GM21390 (cell line): Measurements from ENCODE around the gene PRKCH.

Experiments used
- ATAC-seq: cut with Tn5 transposase; IDR thresholded peaks from one replicate; pipeline ENCODE4 v1.9.1; 2021; ENCODE audit not compliant: unreplicated experiment

The PRKCH gene

DNA sequence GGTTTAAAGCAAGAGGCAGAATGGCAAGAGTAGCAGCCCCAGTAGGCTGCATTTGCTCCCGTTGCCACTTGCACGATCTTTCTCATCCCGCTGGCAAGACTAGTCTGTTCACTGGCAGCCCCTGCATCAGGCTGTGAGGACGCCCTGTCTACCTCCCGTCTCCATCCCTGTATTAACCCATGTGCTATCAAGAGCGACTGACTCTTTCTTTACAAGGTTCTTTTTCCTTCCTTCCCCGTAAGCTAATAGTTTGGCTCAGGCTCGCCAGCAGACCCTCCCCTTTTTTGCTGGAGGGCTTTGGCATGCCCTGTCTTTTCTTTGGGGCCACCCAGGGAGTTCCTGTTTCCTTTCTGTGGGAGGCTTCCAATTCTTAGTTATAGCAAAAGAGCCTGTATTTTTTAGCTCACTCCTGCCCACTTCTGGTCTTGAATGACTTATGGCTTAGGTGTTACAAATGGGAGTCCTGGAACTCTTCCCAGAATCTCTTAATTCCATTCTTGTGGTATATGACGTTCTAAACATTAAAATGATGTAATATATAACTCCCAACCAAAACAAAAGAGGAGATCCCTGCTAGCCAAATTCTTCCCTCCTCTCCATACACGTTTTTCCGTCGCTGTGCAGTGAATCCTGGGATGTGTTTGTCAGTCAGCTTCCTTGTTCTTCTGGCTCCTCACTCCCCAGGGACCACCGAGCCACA, 149.0 kb downstream of the PRKCH start:
- no peak for ATAC-seq

DNA sequence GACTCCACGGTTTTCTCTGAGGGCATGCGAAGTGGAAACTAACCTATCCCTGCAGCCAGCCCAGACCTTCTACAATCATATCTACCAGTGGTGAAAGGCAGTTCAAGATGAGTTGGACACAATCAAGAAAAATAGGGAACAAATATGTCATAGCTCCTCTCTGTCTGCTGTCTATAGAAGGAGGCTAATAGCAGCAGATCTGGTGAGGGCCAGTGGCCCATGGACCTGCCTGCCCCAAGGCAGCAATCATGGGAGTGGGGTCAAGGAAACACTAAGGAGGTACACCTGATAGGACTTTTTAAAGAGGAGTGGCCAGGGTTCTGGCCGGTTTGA, 149.5 kb downstream of the PRKCH start:
- no peak for ATAC-seq

DNA sequence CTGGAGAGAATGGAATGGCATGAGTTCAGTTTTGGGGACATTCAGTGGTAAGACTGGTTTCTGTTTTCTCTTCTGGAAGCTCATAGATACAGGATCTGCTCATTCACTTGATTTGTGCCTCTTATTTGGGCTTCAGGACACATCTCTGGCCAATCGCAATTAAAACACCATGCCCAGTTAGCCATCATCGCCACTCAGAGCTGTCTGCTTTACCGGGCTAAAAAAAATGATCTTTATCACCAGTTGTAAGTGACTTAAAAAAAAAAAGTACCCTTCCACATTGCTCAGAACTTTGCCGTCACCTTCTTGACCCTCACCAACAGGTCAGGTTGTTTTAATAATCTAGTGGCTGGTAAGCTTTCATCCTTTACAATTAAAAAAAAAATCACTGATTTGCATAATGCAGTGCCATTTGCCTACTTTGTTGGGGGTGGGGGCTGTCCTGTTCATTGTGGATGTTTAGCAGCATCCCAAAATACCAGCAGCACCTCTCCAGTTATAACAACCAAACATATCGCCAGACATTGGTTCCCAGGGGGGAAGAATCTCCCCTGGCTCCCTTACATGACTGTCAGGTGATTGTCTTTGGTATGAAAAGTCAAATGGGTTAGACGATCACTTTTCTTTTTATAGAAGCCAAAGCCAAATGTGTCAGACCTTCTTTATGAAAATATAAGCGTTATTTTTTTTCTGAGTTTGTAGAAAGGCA, 150.1 kb downstream of the PRKCH start:
- no peak for ATAC-seq

DNA sequence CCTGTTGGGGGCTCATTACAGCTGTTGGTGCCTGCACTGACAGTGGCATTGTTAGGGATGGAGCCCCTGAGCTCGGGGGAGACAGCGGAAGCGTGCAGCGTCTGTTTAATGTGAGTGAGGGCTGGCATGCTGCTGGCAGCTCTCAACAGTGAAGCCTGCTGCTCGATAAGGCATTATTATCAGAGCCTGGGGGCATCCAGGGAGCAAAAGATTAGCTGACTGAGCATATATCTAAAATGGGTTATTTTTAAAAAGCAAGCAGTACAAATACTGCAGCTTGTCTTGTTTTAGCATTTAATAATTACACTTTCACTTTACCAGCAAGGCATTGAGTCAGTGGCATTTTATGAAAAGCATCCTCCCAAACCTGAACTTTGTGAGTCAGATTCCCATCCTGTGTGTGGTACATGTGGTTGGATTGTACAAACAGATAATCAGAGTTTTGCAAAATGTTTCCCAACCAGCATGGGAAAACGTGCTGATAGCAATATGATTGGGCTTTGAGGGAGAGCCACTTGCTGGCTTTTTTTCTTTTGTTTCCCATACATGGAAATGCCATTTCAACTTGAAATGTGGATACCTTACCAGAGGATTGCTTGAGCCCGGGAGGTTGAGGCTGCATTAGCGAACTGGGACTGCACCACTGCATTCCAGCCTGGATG, 150.8 kb downstream of the PRKCH start:
- ATAC-seq = no peak

DNA sequence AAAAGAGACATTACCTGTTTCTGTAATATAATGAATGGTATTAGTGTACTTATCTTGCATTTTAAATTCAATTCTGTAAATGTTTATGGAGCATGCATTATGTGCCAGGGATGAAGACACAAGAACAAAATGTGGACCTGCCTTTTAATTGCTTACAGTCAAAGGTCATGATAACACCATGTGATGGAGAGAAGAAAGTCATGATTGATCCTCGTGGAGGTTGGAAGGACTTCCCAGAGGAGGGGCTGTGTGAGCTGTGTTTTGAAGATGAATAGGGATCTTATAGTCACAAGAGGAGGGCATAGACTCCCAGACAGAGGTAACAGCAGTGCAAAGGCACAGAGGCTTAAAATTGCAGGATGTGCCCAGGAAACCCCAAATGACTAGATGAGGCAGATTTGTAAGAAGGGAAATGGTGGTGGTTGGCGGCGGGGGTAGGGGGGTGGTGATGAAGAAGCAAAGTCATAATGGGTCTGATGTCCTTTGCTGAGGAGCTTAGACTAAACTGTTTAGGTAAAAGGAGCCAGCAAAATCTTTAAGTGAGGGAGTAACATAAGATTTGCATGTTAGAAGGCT, 151.5 kb downstream of the PRKCH start:
- no peak for ATAC-seq

DNA sequence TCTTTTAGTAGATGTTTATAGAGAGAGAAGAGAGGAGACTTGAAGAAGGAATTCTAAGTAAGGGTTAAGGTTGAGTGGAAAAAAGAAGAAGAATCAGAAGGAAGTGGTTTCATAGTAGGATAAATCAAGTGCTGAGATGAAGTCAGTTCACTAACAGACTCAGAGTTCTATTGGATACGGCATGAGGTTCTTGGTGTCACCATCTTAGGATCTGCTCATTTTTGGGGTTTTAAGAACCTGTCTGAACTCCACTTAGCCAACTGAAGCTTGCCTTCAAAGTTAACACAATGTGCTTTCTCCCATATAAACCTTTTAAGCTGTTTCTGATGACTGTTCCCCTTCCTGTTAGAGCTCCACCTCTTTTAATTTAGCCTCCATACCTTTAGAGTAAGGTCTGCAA, 152.6 kb downstream of the PRKCH start:
- no peak for ATAC-seq

DNA sequence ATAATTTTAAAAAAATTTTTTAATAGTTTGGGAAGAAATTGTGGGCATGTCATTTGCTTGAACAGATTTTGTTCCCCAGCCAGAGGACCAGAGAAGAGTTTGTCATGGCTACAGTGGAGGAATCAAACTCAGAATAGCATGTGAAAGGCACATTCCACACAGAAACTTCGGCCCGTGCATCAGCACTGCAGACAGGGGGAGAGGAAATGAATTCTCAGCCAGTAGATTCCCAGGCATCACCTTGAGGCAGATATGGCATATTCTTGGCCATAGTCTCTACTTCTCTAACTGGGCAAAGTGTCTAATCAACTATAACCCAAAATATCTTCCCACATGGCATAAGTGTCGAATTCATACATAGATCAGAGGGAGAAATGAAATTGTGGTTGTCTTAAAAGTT, 153.3 kb downstream of the PRKCH start:
- no peak for ATAC-seq

DNA sequence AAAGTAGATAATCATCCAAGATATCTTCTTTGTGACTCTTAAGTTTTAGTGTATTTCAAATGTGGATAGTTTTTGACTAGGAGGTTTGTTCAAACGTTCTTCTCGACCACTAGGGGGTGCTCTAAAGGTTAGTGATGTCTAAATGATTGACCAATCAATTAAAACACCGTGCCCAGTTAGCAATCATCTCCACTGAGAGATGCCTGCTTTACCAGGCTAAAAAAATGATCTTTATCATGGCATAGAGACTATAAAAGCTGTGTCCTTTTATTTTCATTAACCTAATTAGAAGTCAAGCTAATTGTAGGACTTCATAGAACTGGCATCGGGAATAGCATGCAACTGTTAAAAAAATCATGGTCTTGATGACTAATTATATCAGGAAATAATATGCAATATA, 153.9 kb downstream of the PRKCH start:
- no peak for ATAC-seq

DNA sequence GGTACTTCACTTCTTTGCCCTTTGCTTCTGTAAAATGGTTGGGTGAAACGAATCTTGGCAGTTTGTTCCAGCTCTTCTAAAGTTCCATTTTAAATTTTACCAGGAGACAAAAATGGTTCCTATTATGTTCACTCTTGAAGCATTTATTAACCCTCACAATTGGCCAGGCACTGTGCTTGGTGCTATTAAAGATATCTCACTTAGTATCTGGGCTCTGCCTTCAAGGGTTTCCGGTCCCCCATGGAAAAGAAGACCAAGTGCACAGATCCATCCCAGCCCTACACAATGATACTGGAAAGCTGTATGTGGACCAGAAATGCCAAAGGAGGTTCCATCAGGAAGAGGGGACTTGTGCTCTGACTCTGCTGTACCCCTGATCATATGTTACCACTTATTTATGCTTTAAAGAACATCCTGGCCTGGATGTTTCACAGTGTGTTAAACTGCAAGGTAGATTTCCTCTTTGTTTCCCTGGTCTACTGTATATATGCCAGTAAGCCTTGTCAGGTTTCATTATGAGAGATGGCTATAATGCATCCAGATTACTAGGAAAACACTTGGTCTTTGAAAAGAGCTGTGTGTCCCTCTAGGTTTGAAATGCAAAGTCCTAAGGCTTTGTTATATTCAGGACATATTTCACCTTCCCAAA, 154.8 kb downstream of the PRKCH start:
- no peak for ATAC-seq

DNA sequence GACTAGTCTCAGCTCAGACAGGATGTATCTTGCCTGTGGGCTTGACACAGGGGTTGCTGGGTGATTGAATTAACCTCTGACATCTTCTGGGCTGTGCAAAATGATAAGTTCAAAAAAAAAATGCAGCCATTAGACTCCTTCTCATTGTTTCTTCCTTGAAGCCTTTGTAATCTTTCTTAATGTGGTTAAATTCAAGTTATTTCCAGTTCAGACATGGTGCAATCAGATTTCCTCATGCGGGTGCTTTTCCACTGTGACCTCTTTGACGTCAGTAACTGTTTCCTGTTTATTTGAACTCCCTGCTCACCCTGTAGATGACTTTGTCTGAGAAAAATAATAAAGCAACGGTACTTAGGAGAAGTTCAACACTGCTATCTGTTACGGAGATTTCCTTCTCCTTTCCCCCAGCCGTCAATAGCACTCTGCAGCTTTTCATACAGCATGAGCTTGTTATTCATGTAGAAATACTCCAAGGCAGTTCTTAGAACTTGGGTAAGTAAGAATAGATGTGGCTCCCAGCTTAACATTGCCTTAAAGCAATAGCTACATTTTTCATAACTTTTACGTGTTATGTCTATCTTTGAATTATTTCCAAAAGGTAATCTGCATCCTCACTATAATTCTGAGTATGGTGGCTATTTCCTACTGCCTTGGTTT, 155.5 kb downstream of the PRKCH start:
- no peak for ATAC-seq

DNA sequence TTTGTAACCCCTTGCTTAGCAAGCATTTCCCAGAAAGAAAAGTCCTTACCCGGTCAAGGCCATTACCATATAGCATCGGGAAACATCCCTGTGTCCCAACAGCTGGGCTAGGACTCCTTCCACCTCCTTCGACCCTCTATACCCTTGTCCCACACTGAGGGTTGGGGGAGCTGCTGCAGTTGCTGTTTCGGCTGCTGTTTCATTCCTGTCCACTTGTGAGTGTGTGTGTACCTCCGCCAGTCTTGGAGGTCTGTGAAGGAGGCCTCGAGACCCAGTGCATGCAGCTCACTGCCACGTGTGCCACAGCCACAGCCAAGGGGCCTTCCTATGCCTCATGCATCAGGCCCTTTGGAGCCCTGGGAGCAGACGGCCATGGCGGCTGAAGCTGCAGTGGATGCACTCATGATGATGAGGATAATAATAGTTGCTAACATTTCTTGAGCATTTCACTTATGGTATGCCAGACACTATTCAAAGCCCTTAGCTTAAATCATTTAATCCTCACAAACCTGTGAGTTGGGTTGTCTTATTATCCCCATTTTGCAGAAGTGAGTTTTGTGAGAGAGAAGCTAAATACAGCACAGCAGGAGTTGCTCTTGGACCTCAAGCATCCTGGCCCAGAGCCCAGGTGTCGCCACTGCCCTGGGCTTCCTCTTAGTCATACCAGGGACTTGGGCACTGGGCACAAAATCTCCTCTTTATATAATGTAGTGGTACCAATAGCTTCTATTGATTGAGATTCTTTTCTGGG, 156.5 kb downstream of the PRKCH start:
- ATAC-seq = no peak

DNA sequence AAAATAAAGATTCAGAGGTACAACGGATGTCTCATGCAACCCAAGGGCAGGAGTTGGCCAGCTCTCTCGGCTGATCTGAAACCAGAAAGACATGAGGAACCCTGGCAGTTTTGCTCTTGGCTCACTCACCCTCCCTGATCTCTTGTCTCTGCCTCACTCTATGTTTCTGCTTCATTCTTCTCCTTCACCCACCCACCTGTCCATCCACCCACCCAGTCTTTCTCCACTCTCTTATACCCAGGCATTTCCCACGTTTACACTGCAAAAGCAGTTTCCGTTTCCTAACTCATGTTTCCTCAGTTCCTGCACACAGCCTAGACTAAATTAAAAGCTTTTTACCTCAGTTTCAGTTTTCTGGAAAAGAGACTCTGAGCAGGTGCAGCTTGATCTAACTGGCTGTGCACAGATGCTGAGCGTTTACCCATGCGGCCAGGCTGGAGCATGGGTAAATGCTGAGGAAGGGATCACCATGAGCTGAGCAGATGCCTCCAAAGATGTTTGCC, 157.6 kb downstream of the PRKCH start:
- peak; percentile 57 for ATAC-seq

DNA sequence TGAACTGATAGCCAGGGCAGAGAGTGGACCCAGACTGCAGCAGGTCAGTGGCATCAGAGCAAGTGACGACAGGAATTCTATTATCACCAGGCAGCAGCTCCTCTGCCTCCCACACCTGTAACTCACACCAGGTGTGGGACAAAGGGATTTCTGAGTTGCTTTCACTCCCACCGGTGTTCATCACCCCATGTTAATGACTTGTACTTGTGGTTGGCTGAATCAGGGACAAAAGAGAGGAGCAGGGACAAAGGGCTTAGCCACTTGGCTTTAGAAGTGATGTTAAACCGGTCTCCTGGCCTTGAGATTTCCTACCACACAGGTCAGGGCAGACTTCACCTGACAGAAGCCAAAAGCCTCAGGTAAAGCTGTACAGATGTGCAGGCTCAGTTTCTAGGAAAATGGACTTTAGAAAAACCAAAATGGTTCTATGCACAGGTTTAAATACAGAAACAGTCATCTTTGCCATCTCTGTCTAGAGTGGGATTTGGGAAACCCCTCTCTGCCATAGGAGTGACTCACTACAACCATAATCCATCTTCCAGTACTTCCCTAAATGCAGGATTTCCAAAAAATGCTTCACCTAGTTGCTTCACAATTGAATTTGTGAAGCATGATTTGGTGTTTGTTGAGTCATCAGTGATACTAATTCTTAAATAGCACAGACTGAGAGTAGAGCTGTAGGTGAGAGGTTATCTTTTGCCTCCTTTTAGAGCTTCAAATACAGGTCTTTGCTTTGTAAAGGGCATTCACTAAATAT, 158.5 kb downstream of the PRKCH start:
- ATAC-seq = no peak

DNA sequence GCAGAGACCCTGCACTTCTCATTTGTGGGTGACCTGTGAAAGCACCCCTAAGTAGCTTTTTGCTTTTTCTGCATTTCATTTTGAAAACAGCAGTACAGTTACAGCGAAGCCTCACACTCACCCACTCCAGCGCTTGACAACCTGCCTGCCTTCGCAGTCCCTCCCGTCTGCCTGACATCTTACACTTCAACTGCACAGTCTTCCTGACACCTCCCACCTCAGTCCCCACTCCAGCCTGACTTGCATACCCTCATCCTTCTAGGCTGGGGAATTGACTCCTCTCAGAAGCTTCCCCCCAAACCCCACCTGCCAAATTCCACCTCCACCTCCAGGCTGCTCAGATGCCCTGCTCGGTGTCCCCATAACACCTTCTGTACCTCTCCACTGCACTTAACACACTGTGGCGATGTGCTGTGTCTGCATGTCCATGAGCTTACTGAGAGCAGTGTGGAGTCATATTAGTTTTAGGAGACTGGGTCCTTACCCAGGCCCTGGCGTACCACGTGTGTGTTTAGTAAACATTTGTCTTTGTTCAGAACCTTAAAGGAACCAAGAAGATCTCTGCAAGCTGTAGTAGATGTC, 159.4 kb downstream of the PRKCH start:
- no peak for ATAC-seq

DNA sequence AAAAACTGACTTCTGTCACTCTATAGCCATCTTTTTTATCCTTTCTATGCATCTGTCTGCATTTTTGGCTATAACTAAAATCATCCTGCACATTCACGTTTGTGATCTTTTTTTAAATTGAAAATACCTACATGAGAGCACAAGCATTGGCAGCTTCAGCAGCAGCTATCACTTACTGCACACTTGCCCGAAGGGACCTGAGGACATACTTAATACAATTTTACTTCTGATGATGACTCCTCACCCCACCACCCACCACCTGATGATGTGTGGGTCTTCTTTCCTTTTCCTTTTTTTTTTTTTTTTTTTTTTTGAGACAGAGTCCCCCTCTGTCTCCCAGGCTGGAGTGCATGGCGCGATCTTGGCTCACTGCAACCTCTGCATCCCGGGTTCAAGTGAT, 160.3 kb downstream of the PRKCH start:
- no peak for ATAC-seq

DNA sequence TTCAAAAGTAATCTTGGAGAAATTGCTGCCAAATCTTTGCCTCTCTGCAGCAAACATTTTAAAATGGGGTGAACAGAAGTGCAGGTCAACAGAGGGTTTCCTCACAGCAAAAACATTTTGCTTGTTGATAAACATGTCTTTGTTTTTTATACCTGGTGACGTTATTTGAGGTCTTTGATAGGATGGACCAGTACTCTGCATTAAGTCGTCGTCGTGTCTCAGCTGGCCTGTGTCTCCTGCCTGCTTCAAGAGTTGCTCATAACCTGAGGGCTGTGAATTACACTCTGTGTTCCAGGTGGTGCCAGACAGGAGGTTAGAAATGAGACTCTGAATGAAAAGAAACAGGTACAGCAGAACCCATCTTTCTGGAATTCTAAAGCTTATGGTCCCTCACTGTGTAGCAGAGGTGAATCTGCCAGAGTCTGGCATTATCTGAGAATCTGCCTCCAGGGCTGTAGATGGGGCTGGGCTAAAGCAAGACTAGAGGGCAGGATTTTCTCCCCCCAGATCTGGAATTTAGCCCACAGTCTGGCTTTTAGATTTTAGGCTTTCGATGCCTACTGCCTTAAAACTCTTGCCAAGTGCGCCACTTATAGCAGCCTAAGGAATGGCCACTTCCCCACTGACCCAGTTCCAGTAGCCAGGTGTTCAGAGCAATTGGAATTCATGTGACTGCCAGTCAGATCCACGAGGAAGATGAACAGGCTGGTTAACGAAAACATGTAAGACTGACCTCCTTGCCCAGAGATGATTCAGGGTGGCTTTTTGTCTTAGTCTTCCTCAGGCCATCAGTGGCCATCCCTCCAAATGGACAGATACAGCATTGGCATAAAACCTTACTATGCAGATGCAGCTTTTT, 161.2 kb downstream of the PRKCH start:
- ATAC-seq = no peak

DNA sequence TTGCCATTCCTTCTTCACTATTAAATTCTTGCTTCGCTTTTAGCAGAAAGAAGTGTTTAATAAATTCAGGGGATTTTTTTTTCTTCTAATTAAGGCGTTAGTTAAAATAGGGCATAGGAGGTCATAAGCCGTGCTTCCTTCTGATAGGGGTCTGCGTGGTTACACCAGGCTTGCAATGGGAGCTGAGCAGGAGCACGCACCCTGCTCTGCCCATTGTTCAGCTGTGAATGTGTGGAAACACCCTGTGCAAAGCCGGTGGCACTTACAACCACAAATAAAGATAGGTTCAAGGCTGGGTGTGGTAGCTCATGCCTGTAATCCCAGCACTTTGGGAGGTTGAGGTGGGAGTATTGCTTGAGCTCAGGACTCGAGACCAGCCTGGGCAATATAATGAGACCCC, 162.1 kb downstream of the PRKCH start:
- no peak for ATAC-seq

DNA sequence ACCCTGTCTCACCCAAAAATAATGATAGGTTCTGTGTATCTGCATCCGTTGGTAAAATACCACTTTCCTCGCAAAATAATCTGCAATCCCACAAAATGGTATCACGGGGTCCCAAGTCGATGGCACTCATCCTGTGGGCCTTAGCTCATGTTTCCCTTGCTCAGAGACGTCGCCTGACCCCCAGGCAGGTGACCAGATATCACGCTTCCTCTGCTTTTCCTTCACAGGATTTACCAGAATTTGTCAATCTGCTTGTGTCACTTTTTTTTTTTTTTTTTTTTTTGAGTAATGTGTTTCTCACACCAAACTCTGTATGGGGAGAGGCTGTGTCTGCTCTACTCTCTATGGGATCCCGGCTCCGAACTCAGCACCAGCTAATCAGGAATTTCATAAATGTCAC, 162.7 kb downstream of the PRKCH start:
- no peak for ATAC-seq
